Skin epidermis (tissue), 12 donors: Measurements from ENCODE around the gene PSKH1.
"Not testable (repeated sequence)": the region's sequence is repeated elsewhere in the genome, so short reads cannot be mapped to it uniquely, and the experiment has no call there.

Source experiments
- H3K27ac ChIP-seq, 21 experiments: fragments of 200-600 bp; sonication (generic) in 11 of 21; one replicate each; pipeline ENCODE4 v1.5.0; 2020; ENCODE audit warnings: mild to moderate bottlenecking in 3 of 21, inconsistent platforms in 2 of 21, moderate library complexity in 2 of 21
- H3K4me3 ChIP-seq, 7 experiments: fragments of 200-600 bp; sonication (generic) in 2 of 7; one replicate each; pipeline ENCODE4 v1.5.0; 2020; ENCODE audit warnings: inconsistent platforms in 2 of 7, mild to moderate bottlenecking in 2 of 7, moderate library complexity in 1 of 7

PSKH1 gene

GRCh38 chr16:67882374-67883145 is 10.5 kb upstream of the PSKH1 start:
- H3K4me3 ChIP-seq = no peak overlapping the region
- H3K27ac ChIP-seq = no peak overlapping the region

GRCh38 chr16:67883146-67883871 is 9.7 kb upstream of the PSKH1 start:
- Histone ChIP-seq H3K27ac (no peak overlapping the region), H3K4me3 (no peak overlapping the region)

GRCh38 chr16:67883872-67884261 is 9.2 kb upstream of the PSKH1 start:
- Histone ChIP-seq H3K4me3 (no peak overlapping the region), H3K27ac (no peak overlapping the region)

GRCh38 chr16:67884684-67885083 is 8.4 kb upstream of the PSKH1 start, which contains the start of gene NRN1L:
TSS of gene NRN1L (plus strand) at chr16:67884885. CDS start at chr16:67884904, 19 bp downstream.
- peak within 1 kb of the TSS in 1 of 21 experiments; percentile 26 for H3K27ac ChIP-seq
- no peak within 1 kb of the TSS for H3K4me3 ChIP-seq

GRCh38 chr16:67885545-67885944 is 7.5 kb upstream of the PSKH1 start:
- H3K27ac ChIP-seq = no peak overlapping the region
- H3K4me3 ChIP-seq = no peak overlapping the region

GRCh38 chr16:67885976-67886375 is 7.1 kb upstream of the PSKH1 start:
- Histone ChIP-seq H3K4me3 (no peak overlapping the region), H3K27ac (no peak overlapping the region)

GRCh38 chr16:67886387-67886786 is 6.7 kb upstream of the PSKH1 start:
- no peak overlapping the region for H3K4me3 ChIP-seq
- no peak overlapping the region for H3K27ac ChIP-seq

GRCh38 chr16:67888331-67888730 is 4.7 kb upstream of the PSKH1 start:
- Histone ChIP-seq H3K4me3 (no peak overlapping the region), H3K27ac (no peak overlapping the region)

- Histone ChIP-seq H3K27ac (peak overlapping the region in 15 of 21 experiments; percentile 45 to 99 (median 95)), H3K4me3 (peak overlapping the region; percentile 21 to 97 (median 87))
Measured at GRCh38 chr16:67892375-67892774, 679 bp upstream of the PSKH1 start.

GRCh38 chr16:67893743-67894399 is 817 bp downstream of the PSKH1 start:
- Histone ChIP-seq H3K4me3 (peak overlapping the region; percentile 66 to 97 (median 91)), H3K27ac (peak overlapping the region; percentile 83 to 100 (median 95))

GRCh38 chr16:67897231-67897630 is 4.2 kb downstream of the PSKH1 start:
- H3K27ac ChIP-seq = peak overlapping the region in 5 of 21 experiments; percentile 3 to 99 (median 41)
- no peak overlapping the region for H3K4me3 ChIP-seq

- no peak overlapping the region for H3K4me3 ChIP-seq
- H3K27ac ChIP-seq = no peak overlapping the region
Measured at GRCh38 chr16:67901734-67902133, 8.7 kb downstream of the PSKH1 start.

GRCh38 chr16:67902831-67903230 is 9.8 kb downstream of the PSKH1 start:
- peak overlapping the region in 4 of 21 experiments; percentile 21 to 70 (median 32) for H3K27ac ChIP-seq
- H3K4me3 ChIP-seq = no peak overlapping the region

- Histone ChIP-seq H3K27ac (no peak overlapping the region), H3K4me3 (no peak overlapping the region)
Measured at GRCh38 chr16:67907397-67908180, 14.5 kb downstream of the PSKH1 start.

GRCh38 chr16:67909056-67909742 is 16.1 kb downstream of the PSKH1 start:
- Histone ChIP-seq H3K4me3 (no peak overlapping the region), H3K27ac (no peak overlapping the region)

- Histone ChIP-seq H3K4me3 (no peak overlapping the region), H3K27ac (peak overlapping the region in 1 of 21 experiments; percentile 30)
Measured at GRCh38 chr16:67910158-67910557, 17.1 kb downstream of the PSKH1 start.

GRCh38 chr16:67914758-67915495 is 21.9 kb downstream of the PSKH1 start:
- Histone ChIP-seq H3K27ac (peak overlapping the region in 3 of 21 experiments; percentile 14 to 53 (median 31)), H3K4me3 (no peak overlapping the region)

- peak overlapping the region in 1 of 21 experiments; percentile 16 for H3K27ac ChIP-seq
- H3K4me3 ChIP-seq = not testable (repeated sequence)
Measured at GRCh38 chr16:67915496-67915769, 22.4 kb downstream of the PSKH1 start.
